Rectal smooth muscle tissue (tissue), 1 donor: ENCODE measurements around the gene ATP1B1.

ENCODE experiments used
- H3K27ac ChIP-seq: one replicate; pipeline ENCODE4 v1.7.0; 2013; ENCODE audit warnings: low read depth, low read length, inconsistent platforms
- H3K27me3 ChIP-seq: one replicate; pipeline ENCODE4 v1.7.0; 2013; ENCODE audit warnings: low read length; ENCODE audit not compliant: control insufficient read depth, insufficient read depth
- H3K36me3 ChIP-seq: one replicate; pipeline ENCODE4 v1.7.0; 2013; ENCODE audit warnings: low read length; ENCODE audit not compliant: control insufficient read depth, insufficient read depth
- H3K4me1 ChIP-seq: one replicate; pipeline ENCODE4 v1.7.0; 2013; ENCODE audit warnings: low read length; ENCODE audit not compliant: control insufficient read depth, insufficient read depth
- H3K4me3 ChIP-seq: one replicate; pipeline ENCODE4 v1.7.0; 2013; ENCODE audit warnings: low read length
- H3K9ac ChIP-seq: one replicate; pipeline ENCODE4 v1.7.0; 2013; ENCODE audit warnings: low read length

Gene ATP1B1

DNA sequence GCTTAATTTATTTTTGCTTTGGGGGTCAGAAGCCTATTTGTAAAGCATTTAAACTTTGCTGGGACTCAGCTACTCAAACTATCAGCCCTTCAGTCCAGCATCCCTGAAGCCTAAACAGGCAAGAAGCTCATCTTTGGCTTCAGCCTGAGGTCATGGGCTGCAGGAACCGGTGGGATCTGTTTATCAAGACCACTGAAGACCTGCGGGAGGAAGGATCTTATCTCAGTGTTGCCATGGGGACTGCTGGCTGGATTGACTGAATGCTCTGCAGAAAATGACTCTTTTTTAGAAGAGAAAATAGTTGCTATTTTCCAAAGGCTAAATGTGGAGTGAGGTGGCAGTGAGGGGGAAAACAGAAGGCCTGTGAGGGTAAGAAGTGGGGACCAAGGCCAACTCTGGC is 20.6 kb upstream of the ATP1B1 start:
- H3K4me3 ChIP-seq, result no peak overlapping the region
- peaks cover 17% of the 10 kb centered on the region for H3K4me1 ChIP-seq
- no peak overlapping the region for H3K9ac ChIP-seq
- H3K27ac ChIP-seq, result no peak overlapping the region
- H3K27me3 ChIP-seq, result no peaks in the 10 kb centered on the region
- no peaks in the 10 kb centered on the region for H3K36me3 ChIP-seq

DNA sequence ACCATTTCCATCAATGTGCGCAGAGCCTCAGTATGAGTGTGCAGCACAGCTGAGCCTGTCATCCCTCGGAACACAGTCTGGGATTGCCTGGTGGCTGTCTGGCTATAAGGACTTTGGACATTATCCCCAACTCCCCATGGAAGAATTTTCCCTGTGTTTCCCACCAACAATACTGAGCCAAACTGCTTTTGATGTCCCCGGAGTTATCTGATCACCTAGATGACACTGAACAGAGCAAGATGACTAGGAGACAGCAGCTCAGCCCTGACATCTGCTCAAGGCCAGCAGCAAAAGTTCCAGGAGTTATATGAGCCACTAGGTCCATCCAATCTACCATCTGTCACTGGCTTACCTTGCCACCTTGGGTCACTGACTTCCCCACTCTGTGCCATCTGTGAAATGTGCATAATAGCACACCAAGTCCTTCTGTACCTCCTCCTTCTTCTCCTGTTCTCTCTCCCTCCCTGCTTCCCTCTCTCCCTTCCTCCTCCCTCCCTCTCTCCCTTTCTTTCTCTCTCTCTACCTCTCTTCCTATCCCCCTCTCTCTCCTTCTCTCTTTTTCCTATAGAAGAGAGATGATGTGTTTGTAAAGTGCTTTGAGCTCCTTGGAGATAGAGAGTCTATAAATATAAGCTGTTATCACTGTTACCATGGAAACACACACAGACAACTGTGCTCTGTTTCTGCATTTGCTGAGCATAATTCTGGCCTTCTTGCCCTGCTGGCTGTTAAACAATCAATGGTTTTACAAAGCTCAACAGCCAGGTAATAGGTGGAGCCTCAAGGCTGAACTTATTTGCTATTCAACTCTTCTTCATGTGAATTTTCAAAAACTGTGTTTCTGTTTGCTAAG is 19.7 kb upstream of the ATP1B1 start:
- peak overlapping the region; percentile 32 for H3K27ac ChIP-seq
- no peak overlapping the region for H3K4me3 ChIP-seq
- H3K27me3 ChIP-seq, result no peaks in the 10 kb centered on the region
- peaks cover 17% of the 10 kb centered on the region for H3K4me1 ChIP-seq
- H3K36me3 ChIP-seq, result no peaks in the 10 kb centered on the region
- no peak overlapping the region for H3K9ac ChIP-seq

DNA sequence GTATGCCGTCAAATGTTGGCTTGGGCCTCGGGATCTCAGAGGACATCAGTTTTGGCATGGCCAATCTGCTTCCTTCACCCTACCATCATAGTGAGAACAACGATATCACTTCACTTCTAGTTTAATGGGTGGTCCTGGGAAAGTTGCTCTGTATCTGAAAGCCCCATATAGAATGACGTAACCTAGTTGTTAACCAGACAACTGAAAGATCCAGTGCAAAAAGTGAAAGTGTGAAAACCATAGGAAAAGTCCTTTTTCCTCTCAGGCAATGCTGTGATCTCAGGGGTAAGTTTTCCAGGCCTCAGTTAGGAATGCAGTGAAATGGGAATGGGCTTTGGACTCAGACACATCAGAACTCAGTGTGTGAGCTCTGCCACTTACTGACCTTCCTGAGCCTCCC is 18.6 kb upstream of the ATP1B1 start:
- H3K9ac ChIP-seq, result no peak overlapping the region
- no peaks in the 10 kb centered on the region for H3K36me3 ChIP-seq
- H3K27ac ChIP-seq, result no peak overlapping the region
- H3K27me3 ChIP-seq, result no peaks in the 10 kb centered on the region
- peaks cover 17% of the 10 kb centered on the region for H3K4me1 ChIP-seq
- no peak overlapping the region for H3K4me3 ChIP-seq

DNA sequence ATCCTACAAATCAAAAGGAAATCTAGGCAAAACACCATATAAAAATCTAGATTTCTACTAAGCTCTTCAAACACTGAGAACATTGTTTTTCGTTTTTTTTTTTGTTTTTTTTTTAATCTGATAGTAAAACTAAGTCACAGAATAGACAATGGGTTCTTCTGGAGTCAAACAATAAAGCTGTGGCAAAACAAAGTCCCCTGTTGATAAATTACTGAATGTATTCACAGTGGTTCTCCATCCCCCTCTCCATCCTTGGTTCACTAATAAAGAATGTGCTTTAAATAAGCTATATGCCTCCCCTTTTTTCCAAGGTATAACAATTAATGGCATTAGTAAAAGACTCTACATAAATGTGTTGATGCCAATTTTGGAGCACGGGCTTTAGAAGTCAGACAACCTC is 16.7 kb upstream of the ATP1B1 start:
- H3K27ac ChIP-seq, result no peak overlapping the region
- no peak overlapping the region for H3K4me3 ChIP-seq
- peaks cover 17% of the 10 kb centered on the region for H3K4me1 ChIP-seq
- no peak overlapping the region for H3K9ac ChIP-seq
- H3K27me3 ChIP-seq, result no peaks in the 10 kb centered on the region
- H3K36me3 ChIP-seq, result no peaks in the 10 kb centered on the region

DNA sequence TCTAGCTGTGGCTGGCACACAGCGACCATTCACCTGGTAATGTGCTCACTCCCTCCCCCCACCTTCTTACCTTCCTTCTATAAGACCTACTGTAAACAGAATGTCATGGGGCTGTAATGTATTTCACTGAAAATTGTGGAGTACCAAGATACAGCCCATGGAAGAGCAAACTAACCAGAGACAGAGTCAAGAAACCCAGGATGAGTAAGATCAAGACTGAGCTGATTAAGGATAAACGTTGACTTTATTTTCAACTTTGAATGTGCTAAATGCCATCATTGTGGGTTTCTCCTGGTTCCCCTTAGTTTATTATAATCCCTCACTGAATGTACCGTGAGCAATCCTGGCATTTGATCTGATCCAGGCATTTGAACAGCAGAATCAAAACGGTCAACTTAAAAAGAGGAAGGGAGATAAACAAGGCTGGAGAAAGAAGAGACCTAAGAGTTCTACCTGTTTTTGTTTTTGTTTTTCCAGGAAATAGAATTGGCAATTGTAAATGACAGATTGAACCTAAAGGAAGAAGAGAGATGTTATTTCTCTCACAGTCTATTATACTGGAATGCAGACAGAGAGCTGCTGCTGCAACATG is 16.1 kb upstream of the ATP1B1 start:
- no peak overlapping the region for H3K27ac ChIP-seq

DNA sequence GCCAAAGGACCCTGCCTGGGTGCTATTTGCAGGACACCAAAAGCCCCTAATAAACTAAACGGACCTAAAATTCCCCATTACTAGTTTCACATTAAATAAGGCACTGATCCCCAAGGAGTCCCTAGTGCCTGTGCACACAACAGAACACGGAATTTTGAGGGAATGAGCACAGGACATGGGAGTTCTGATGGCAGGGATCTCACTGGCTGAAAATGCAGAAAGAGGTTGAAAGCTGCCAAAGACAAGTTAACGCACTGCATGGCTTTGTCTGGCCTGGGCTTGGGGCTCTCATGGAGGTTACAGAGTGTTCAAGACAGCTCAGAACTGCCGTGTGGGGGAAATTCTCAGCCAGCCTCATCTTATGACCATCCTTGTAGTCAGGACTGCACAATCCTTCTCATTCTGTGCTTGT is 15.6 kb upstream of the ATP1B1 start:
- no peak overlapping the region for H3K4me3 ChIP-seq

More for the DNA sequence above, 16.1 kb upstream of the ATP1B1 start:
- H3K9ac ChIP-seq, result no peak overlapping the region
- peaks cover 17% of the 10 kb centered on the region for H3K4me1 ChIP-seq
- no peaks in the 10 kb centered on the region for H3K27me3 ChIP-seq
- H3K36me3 ChIP-seq, result no peaks in the 10 kb centered on the region
- no peak overlapping the region for H3K4me3 ChIP-seq

GRCh38 chr1:169091480-169091941 is 15.0 kb upstream of the ATP1B1 start:
- Histone ChIP-seq H3K9ac (no peak overlapping the region), H3K4me3 (no peak overlapping the region), H3K27me3 (no peaks in the 10 kb centered on the region), H3K27ac (no peak overlapping the region), H3K4me1 (peaks cover 17% of the 10 kb centered on the region), H3K36me3 (no peaks in the 10 kb centered on the region)

More for the DNA sequence above, 15.6 kb upstream of the ATP1B1 start:
- Histone ChIP-seq H3K9ac (no peak overlapping the region), H3K4me1 (peaks cover 17% of the 10 kb centered on the region), H3K36me3 (no peaks in the 10 kb centered on the region), H3K27me3 (no peaks in the 10 kb centered on the region), H3K27ac (no peak overlapping the region)

DNA sequence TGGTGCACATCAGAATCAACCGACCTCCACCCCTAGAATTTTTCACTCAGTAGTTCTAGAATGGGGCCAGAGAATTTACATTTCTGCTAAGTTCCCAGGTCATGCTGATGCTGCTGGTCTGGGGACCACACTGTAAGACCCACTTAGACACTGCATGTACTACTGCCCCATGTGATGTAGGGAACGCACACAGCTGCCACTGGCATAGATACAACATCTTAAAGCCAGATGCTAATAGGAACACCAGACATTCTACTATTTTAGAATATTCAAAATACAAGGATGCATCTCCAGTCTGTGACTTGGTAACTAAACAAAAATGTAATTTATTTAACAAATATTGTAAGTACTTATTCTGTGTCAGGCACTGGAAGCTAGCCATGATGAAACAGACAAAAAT is 14.1 kb upstream of the ATP1B1 start:
- no peak overlapping the region for H3K9ac ChIP-seq
- H3K4me1 ChIP-seq, result peaks cover 9% of the 10 kb centered on the region
- no peaks in the 10 kb centered on the region for H3K36me3 ChIP-seq
- no peaks in the 10 kb centered on the region for H3K27me3 ChIP-seq
- no peak overlapping the region for H3K27ac ChIP-seq
- no peak overlapping the region for H3K4me3 ChIP-seq

DNA sequence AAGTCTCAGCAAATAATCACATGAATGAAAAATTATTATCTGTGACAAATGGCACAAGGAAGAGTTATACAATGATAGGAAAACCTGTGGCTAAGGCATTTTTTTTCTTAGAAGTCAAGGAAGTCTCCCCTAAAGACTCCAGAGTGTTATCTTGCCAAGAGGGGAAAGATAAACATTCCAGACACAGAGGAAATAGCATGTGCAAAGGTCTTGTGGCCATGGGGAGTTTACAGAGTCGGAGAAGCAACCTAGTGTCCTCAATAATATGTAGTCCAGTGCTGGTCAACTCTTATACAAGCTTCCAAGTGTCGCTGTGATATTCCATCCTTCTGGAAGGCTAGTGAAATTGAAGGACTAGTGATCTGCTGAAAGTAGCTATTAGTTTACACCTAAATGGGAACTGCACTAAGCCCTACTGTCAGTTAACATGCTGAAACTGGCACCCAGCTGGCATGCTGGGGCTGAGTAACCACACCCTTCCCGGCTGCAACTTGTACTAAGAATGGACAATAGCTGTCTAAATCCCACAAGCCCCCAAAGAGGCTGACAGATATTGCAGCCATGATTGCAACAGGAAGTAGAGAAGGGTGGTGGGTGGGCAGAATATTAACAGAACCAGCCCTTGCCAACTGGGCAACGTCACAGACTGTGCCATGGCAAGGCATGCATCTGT is 11.5 kb upstream of the ATP1B1 start:
- Histone ChIP-seq H3K4me1 (no peaks in the 10 kb centered on the region), H3K27ac (no peak overlapping the region), H3K4me3 (no peak overlapping the region), H3K36me3 (no peaks in the 10 kb centered on the region), H3K27me3 (no peaks in the 10 kb centered on the region), H3K9ac (no peak overlapping the region)

- Histone ChIP-seq H3K9ac (no peak overlapping the region), H3K4me1 (peaks cover 9% of the 10 kb centered on the region), H3K27ac (no peak overlapping the region), H3K36me3 (no peaks in the 10 kb centered on the region), H3K4me3 (no peak overlapping the region), H3K27me3 (no peaks in the 10 kb centered on the region)
Measured at GRCh38 chr1:169098380-169098779, 8.1 kb upstream of the ATP1B1 start.

- Histone ChIP-seq H3K27me3 (no peaks in the 10 kb centered on the region), H3K27ac (no peak overlapping the region), H3K4me3 (no peak overlapping the region), H3K36me3 (no peaks in the 10 kb centered on the region), H3K4me1 (peaks cover 14% of the 10 kb centered on the region), H3K9ac (no peak overlapping the region)
Measured at GRCh38 chr1:169099561-169099960, 6.9 kb upstream of the ATP1B1 start.

GRCh38 chr1:169100208-169100607 is 6.3 kb upstream of the ATP1B1 start:
- H3K9ac ChIP-seq, result no peak overlapping the region
- no peak overlapping the region for H3K27ac ChIP-seq
- H3K4me1 ChIP-seq, result peaks cover 14% of the 10 kb centered on the region
- no peaks in the 10 kb centered on the region for H3K36me3 ChIP-seq
- H3K4me3 ChIP-seq, result no peak overlapping the region
- no peaks in the 10 kb centered on the region for H3K27me3 ChIP-seq
